Measurements from ENCODE around the gene TRMO. TPM values are rescaled to one million over a fixed set of nuclear protein-coding genes. Genes with fewer than 3 reads are reported as not detected.

Gene TRMO
- total RNA-seq = 15.3 and 17.3 TPM in 2 replicates

GRCh38 chr9:97921959-97922724, at the start of gene TRMO:
Gene TRMO (minus strand): TSS chr9:97922500. CDS start chr9:97922493, 7 bp downstream.

GRCh38 chr9:97938081-97938644, 15.9 kb upstream of the TRMO start, which contains the start of gene HEMGN:
Gene HEMGN (minus strand): TSS chr9:97938172. CDS start chr9:97938136, 36 bp downstream.

Other genes starting within 250 kb of the TRMO start
- gene XPA, start 225.2 kb downstream of the TRMO start, total RNA-seq = 9.1 and 16.6 TPM in 2 replicates
- not detected in 2 replicates for gene FOXE1, start 69.3 kb downstream of the TRMO start, total RNA-seq
- gene HEMGN, start 15.7 kb upstream of the TRMO start, total RNA-seq = not detected in 2 replicates
- gene ANP32B, start 60.8 kb upstream of the TRMO start, total RNA-seq = 4.2 and 6.4 TPM in 2 replicates
- 127 and 141 TPM in 2 replicates for gene NANS, start 134.2 kb upstream of the TRMO start, total RNA-seq
- 3.6 and 15.7 TPM in 2 replicates for gene TRIM14, start 196.7 kb upstream of the TRMO start, total RNA-seq

All from epithelial cell of umbilical artery (primary cell).